Stimulated activated CD4-positive, alpha-beta T cell treated with anti-CD3 and anti-CD28 coated beads, Interleukin-1b, Interleukin-23, amount 100 ng/mL, for 48 hours (primary cell): Measurements from ENCODE around the gene PAX3.

ENCODE experiments used
- DNase-seq: peaks from one replicate; pipeline ENCODE4 v3.0.0-alpha.2; 2020

Gene PAX3

DNA sequence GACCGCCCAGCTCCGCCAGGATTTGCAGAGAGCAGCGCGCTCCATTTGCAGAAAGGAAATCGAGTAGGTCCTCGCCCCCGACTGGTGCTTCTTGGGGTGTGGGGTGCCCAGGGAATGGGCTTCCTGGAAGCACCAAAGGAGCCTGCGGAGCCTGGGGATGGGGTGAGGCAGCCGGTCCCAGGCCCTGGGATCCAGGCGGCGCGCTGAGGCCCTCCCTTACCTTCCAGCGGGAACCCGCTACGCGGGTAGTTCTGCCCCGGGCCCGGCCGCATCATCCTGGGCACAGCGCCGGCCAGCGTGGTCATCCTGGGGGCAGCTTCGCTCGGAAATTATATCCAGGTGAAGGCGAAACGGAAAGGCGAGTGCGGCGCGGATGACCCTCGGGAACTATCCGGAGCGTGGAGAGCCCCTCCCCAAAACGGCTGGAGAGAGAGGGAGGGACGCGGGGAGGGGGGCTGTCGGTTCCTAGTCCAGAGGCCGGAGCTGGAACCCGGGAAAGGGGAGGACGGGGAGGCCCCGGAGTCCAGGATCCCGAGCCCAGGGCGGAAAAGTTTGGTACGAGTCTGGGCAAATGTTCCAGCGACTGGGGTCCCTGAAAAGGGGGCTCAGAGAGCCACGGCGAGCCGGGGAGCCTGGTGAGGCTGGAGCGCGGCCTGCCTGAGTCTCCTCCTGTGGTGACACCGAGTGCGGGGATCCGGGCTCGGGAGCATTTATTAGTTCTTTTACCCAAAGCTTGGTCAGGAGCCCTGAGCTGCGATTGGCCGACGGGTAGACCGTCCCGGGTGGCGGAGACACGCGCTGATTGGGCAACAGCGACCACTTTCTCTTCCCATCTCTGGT lies at the start of gene PAX3:
Gene PAX3 (minus strand): TSS at position 688 of the 840 bp plus-strand sequence. CDS start 383 bp downstream, at position 305.
- no peak for DNase-seq

DNA sequence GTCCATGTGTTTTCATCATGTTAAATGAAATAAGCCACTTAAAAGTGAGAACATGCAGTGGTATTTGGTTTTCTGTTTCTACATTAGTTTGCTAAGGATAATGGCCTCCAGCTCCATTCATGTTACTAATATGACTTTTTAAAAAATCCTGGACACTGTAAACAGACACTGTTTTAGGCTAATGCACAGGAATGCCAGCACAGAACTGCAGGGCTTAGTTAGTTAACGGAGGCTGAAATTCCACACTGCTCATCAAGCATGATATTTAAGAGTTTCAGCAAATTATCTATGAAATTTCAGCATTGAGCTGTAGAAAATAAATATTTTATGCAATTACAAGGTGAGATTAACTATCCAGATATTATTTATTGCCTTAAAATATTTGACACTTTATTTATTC lies 42.5 kb upstream of the PAX3 start:
- DNase-seq = no peak

DNA sequence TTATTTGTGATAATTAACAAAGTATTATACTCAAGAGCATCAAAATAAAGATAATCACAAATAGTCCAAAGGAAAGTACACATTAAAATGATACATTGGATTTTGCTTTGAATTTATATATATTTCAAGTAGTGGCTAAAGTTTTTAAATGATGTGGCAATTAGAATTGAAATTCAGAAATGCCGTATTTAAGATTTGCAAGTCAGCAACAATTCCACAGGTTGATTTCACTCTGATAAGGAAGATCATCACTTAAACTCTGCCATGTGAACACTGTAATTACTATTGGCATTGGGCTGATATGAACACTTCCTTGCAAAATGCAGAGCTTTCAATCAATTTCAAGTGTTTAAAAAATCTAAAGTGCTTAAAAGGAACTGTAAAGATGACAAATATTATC lies 39.6 kb upstream of the PAX3 start:
- DNase-seq = no peak

DNA sequence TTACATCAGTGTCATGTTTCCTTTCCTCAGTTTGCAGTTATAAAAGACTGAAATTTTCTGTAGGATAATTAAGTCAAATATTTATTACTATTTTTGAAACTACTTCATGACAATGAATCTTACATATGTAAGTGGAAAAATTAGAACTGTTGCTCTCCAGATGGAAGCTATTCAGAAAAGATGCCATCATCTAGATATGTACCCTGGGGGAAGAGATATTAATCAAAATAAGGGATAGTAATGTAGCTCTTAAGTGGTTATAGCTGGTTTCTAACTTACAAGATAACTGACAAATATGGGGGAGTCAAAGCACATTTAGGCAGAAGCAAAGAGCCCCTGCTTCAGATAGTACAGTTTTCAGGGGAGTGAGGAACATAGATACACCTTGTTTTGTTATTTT lies 38.1 kb upstream of the PAX3 start:
- DNase-seq = no peak

DNA sequence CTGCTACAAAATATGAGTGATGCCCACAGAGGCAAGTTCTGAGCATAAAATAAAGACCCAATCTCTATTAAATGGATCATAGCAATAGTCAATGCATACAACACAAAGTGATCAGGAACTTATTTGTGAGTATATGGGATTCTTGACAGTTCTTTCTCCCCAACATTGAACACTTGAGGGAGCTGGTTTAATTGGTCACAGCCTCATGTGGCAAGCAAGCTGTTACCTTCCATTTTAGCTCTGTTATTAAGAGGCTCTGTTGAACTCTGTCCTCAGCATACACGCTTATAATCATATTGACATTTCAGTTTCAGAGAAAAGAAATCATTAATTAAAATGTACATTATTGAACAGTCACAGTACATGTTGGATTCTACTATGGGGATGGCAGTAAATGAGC lies 37.6 kb upstream of the PAX3 start:
- no peak for DNase-seq

DNA sequence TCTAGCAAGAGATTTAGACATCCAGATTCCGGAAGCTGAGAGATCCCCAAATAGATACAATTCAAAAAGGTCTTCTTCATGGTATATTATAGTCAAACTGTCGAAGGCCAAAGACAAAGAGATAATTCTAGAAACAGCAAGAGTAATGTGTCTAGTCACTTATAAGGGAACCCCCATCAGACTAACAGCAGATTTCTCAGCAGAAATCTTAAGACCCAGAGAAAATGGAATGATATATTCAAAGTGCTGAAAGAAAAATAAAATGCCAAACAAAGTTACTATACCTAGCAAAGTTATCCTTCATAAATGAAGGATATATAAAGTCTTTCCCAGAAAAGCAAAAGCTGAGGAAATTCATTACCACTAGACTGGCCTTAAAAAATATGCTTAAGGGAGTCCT lies 36.1 kb upstream of the PAX3 start:
- no peak for DNase-seq

DNA sequence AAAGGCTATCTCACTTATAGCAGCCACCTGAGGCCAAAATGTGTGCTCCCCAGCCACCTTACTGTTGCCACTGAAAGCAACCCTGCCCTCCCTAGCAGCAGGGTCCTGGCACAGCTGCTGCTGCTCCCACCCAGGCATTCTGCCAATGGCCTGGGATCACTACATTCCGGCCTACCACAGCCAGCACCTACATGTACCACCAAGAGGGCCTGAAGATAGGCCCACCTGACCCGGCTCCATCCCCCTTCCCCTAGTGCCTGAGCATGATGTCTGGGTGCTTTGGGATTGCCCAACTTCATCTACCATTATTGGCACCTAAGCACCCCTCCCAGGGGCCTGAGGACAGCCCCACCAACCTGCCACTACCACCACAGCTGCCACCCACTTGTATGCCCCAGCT lies 34.6 kb upstream of the PAX3 start:
- DNase-seq = no peak

DNA sequence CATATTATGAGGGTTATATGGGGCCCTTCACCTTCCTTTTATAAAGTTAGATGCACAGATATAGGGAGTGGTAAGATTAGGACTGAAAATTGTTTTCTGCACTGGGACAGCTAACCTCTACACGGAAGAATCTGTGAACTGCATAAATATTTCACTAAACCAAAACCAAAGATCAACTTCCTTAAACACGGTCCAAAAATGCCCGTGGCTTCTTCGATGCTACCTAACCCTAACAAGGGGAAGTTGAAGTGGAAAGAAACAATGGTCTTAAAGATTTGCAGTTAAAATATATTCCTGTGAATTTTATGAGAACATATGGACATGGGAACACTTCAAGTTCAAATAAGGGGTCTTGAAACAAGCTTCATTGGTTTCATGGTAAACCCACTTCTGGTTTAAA lies 33.3 kb upstream of the PAX3 start:
- no peak for DNase-seq

DNA sequence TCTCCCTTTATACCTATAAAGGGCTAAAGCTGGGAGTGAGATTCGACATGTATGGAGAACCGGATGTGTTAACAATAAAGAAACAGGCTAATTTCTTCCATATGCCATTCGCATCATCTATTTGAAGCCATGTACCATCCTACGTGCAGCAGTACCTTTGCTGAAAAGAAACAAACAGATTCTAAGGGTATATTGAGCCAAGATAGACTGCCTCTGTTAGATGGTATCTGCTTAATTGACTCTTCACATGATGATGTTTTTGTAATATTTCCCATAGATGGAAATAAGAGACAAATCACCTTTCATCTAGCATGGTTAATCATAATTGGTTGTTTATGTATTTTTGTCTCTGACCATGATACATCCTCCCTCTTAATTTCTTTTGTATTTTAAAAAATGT lies 32.1 kb upstream of the PAX3 start:
- DNase-seq = no peak

DNA sequence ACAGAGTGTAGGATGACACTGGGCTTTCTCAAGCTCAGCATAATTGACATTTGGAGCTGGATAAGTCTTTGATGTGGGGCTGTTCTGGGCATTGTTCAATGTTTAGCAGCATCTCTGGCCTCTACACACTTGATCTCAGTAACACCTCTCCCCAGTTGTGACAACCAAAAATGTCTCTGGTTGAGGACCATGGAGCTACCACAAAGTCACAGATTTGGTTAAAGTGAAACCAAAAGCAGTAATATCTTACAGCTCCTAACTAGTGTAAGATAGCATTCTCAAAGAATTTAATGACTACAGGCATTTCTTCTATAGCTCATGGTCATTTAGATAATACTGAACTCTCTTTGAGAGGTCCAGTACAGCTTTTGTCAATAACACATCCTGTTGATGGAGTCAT lies 23.4 kb upstream of the PAX3 start:
- no peak for DNase-seq

DNA sequence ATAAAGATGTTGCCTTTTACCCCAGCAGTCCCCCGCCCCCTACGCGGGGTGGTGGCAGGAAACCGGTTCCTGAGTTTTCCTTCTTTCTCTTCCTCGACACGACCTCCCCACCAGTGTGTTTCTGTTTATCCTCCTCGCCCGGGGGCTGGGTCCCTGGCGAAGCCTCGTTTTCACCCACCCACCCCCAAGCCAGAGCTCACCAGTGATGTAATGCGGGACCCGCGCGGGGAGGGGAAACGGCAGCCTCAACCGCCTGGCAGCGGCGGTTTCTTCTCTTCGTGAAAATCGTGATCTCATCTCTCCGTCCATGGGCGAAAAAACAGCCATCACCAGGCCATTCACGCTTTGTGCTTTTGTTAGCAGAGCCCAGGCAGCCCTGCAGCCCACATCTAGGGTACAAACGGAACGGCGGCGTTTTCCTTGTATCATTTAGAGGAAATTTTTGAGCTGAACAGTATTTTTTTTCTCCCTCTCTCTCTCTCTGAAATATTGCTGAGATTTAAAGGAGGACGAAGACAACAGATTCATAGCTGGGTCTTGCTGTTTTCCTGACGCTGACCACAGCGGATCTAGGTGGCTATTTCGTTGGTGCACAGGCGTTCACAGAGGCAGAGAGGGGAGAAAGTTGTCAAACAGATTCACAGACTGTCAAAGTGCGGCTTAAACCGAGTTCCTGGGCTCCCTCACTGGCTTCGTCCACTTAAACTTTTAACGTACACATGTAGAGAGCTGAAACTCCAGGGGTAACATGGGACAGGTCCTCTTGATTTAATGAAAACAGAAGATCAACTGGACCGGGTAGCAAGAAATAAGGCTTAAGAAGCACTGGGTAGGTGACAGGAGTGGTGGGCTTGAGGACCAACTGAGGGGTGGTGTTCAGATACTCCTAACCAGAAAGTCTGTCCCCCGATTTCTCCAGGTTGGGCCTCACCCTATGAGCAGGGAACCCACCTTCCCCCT lies 21.9 kb upstream of the PAX3 start:
- DNase-seq = no peak

DNA sequence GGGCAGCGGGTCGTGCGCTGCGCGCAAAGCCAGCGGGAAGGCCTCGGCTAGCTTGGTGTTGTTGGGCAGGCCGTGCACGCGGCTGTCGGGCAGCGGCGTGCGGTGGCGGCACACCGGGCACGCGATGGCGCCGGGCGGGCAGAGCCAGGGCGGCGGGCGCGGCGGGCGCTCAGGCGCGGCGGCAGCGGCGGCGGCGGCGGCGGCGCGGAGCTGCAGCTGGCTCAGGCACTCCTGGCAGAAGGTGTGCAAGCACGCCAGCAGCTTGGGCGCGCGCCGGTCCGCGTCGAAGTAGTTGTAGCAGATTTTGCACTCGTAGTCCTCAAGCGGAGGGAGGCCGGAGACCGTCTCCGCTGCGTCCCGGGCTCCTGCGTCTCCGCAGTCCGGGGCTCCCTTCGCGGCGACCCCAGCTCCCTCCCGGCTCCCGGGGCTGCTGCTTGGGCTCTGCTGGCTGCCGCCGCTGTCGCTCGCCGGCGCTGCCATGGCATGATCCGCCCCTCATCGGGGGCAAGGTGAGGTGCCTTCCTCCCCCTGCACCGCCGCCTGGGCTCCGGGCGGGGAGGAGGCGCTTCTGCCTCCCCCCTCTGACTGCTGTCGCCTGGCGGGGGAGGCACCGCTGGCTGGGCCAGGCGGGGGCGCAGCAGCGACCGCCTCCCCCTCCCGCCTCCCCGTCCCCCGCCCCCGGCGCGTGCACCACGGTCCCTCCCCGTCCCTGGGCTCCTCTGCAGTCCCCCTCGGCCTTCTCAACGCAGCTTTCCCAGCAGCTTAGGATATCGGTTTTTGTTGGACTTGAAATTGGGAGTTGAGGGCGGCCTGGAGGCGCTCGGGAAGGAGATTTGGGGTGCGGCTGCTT lies 21.0 kb upstream of the PAX3 start:
- DNase-seq = no peak

DNA sequence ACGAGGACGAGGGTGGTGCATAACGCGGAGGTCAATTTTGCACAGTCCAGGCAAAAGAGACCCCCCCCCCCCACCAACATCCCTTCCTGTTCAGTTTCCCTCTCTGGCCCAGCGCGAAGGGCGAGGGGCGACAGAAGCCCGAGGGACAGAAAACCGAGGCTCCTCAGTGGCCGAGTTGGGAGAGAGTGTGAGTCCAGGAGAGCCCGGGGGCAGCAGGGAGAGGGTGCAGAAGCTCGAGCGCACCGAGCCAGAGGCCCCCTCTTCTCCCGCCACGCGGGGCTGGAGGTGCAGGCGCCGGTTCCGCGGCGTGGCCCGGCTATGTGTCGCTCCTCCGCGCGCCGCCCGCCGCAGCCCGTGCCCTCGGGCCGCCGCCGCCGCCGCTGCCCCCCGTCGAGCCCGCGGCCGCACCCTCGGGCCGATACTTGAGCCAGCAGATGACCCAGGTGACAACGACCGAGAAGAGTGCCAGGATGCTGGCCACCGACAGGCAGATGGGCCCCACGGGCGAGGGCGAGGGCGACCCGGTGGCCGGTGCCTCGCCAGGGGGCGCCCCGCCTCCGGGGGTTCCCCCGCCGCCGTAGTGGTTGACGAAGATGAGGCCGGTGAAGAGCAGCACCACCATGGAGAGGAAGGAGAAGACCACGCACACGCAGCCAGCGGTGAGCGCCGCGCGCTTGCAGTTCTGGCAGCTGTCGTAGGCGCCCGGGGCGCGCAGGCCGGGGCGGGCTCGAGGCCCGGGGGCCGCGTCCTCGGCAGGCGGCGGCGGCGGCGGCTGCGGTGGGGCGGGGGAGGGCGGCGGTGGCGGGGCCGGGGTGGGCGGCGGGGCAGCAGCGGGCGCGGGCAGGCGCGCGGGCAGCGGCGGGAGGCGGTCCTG lies 20.2 kb upstream of the PAX3 start:
- DNase-seq = no peak

DNA sequence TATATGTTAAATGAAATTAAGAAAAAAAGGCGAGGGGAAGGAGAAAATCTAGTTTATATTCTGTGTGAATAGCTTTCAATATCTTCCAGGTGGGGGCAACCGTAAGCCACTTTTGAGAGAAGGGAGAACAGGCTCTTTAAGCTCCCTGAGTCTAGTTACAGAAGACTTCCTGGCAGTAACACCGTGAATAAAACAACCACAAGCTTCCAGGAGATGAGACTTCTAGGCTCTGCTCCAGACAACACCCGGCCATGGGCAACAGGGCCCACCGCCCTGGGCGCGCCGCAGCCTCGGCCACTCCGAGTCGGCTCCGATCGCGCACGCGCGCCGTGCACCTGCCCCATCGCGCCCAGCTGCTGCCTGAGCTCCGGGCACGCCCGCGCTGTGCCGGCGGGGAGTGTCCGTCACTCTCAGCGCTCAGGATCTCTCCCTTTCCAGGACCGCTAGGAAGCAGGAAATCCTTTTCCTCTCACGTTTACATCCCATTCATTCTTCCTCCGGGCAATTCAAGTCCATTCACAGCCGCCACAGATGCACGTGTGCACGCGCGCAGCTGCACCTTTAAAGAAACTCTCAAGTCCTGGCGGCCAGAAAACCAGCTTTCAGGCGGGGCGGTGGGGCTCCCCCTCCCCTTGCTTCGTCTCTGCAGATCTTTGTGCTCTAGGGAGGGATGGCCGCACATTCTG lies 19.4 kb upstream of the PAX3 start:
- peak; percentile 31 for DNase-seq

DNA sequence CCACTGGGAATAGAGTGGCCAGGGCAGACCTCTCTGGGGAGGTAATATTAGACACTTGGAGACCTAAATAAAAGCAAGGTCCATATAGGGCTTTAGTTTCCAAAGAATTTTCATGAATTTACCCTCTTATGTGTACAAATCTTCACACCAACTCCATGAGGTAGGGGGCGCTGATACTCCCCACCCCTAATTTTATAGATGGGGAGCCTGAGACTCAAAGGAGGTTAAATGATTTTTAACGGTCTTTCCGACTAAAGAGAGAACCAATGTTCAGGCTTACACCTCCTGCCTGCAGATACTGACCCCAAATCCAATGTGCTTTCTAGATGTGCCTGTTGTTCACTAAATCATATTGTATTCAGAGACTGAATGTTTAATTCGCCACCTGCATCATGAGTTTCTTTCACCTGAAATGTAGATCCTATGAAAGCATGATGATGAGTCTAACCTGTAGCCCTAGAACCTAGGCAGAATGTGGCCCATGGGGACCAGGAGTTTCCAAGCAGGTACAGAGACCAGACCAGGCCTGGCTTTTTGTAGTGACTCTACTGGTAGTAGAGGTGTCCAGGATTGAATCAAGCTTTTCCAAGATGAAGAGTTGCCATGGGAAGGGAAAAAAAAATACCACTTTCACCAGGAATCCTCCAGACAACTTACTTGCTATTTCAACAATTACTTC lies 16.8 kb upstream of the PAX3 start:
- no peak for DNase-seq

DNA sequence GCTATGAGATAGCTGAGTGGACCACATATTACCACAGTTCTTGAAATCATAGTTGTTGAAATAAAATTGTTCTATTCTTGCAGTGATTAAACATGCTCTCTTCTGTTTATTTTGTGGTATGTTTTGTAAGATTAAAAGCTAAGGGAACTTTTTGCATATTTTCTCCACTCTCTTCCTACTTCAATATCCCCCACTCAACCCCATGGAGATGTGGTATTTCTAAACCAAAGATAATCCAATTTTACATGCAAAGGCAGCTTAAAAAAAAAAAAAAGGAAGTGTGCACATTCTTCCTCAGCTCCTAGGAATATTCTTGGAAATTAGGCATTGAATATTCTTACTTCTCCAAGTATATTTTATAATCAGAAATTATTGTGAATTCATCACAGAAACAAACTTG lies 15.0 kb upstream of the PAX3 start:
- DNase-seq = no peak

DNA sequence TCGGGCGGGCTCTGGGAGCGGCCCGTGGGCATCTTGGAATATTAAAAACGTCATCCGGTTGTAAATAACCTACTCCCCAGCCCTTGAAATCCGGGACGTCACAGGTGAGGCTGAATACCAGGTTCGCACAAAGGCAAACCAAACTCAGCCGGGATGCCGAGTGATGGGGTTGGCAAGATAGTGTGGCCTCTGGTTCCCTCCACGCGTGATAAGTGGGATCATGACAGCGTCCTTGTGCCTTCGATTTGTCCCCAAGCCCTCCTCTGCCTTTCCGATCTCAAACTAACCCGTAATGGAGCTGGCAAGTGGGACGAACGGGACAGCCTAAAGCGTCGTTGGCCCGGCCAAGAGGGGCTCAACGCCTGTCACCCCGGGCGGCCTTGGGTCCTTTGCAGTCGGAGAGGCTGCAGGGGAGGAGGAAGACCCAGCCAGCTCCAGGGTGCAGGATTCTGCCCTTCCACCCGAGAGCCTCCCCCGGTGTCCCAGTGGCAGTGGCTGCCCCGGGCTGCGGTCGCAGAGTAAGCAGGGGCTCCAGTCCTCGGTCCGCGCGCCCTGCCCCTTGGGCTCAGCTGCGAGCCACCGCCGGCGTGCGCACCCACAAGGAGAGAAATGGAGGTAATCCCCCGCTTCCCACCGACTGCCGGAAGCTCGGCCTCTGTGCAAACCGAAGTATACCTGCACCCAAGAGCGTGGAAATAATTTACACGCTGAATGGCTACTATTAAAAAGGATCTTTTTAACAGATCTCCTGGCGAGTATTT lies 13.4 kb upstream of the PAX3 start:
- no peak for DNase-seq

DNA sequence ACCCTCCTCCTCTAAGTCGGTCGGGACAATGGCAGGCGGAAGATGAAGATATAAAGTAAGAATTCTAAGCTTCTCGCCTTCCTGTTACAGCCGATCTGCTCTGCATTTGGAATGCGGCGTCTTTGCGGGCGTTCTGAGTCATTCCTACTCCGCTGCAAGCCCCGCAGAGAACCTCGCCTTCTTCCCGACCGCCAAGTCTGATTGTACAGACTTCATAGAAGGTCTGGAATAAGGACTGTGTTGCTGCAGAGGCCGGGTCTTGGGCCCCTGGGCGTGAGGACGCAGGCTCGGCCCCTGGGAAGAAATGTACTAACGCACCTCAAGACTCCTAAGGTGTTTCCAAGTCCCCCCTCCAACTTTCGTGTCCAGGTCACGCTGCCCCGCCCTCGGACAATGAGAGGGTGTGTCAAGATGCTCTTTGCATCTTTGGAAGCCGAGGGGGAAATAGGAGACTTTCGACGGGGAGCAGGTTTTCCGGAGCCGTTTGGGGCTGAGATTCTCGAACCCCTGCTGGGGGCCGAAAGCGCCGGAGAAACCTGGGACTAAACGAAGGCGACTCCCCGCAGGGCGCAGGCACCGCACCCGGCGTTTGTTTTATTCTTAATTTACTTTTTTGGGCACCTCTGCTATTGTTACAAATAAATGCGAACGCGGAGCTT lies 12.7 kb upstream of the PAX3 start:
- DNase-seq = no peak

DNA sequence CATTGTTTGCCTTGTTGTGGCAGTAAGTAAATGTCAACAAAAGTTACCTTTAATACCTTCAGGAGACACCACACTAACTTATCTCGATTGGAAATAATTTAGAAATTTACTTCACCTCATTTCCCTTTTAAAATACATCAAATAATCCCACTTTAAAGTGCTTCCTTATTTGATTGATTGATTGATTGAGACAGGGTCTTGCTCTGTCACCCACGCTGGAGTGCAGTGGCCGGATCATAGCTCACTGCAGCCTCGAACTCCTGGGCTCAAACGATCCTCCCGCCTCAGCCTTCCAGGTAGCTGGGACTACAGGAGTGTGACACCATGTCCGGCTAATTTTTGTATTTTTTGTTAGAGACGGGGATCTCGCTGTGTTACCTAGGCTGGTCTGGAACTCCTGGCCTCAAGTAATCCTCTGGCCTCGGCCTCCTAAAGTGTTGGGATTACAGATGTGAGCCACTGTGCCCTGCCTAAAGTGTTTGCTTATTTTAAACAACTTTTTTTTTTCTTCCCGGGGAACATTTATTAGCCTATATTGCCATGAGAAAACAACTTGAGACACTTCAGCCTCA lies 12.0 kb upstream of the PAX3 start:
- DNase-seq = no peak
